Measurements from ENCODE around the gene ZNF732.
"Not testable (repeated sequence)": the region's sequence is repeated elsewhere in the genome, so short reads cannot be mapped to it uniquely, and the experiment has no call there.

The ZNF732 gene

DNA sequence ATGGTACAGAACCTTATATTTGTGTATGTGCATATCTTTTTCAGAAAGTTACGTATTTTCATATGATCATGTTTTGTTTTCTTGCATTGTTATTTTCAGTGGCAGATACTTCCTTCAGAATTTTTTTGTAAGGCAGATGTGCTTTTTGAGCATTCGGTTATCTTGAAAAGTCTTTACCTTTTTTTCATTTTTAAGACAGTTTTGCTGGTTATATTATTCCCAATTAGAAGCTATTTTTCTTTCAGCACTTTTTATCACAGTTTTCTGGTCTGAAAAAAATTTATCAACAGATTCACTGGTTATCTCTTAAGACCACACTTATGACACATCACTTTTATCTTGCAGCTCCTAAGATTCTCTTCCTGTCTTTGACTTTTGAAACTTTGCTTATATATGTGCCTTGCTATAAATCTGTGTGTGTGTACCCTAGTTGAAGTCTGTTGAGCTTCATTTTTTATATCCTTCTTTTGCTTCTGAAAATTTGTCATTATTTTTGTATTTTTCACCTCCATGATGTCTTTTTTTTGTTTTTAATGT lies 53.1 kb downstream of the ZNF732 start:
- no peak overlapping the region for H3K4me3 ChIP-seq (ENCODE audit: low read length)
- H3K79me2 ChIP-seq (ENCODE audit: low read length) = no peaks in the 10 kb centered on the region
- no peak overlapping the region for H3K4me2 ChIP-seq (ENCODE audit: low read length)
- no peak overlapping the region for H3K27ac ChIP-seq (ENCODE audit: low read length)
- H2AFZ ChIP-seq (ENCODE audit: low read depth, low read length) = no peak overlapping the region
- TF ChIP-seq EZH2phosphoT487 (IDR thresholded peaks at IDR 0.05; ENCODE audit: low read depth) = no peak
- TF ChIP-seq, protein P1, sequence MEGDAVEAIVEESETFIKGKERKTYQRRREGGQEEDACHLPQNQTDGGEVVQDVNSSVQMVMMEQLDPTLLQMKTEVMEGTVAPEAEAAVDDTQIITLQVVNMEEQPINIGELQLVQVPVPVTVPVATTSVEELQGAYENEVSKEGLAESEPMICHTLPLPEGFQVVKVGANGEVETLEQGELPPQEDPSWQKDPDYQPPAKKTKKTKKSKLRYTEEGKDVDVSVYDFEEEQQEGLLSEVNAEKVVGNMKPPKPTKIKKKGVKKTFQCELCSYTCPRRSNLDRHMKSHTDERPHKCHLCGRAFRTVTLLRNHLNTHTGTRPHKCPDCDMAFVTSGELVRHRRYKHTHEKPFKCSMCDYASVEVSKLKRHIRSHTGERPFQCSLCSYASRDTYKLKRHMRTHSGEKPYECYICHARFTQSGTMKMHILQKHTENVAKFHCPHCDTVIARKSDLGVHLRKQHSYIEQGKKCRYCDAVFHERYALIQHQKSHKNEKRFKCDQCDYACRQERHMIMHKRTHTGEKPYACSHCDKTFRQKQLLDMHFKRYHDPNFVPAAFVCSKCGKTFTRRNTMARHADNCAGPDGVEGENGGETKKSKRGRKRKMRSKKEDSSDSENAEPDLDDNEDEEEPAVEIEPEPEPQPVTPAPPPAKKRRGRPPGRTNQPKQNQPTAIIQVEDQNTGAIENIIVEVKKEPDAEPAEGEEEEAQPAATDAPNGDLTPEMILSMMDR (IDR thresholded peaks at IDR 0.05; ENCODE audit: low read depth, low read length) = no peak
- H3K9ac ChIP-seq (ENCODE audit: low read length) = no peak overlapping the region
- no peaks in the 10 kb centered on the region for H3K4me1 ChIP-seq (ENCODE audit: low read length)
- peaks cover 50% of the 10 kb centered on the region for H3K9me3 ChIP-seq (ENCODE audit: insufficient read depth, low read length)
- H4K20me1 ChIP-seq (ENCODE audit: insufficient read depth, low read length) = no peaks in the 10 kb centered on the region
- no peaks in the 10 kb centered on the region for H3K36me3 ChIP-seq (replicated peaks; ENCODE audit: low read depth, low read length)
- no peaks in the 10 kb centered on the region for H3K27me3 ChIP-seq (ENCODE audit: low read depth, low read length)

DNA sequence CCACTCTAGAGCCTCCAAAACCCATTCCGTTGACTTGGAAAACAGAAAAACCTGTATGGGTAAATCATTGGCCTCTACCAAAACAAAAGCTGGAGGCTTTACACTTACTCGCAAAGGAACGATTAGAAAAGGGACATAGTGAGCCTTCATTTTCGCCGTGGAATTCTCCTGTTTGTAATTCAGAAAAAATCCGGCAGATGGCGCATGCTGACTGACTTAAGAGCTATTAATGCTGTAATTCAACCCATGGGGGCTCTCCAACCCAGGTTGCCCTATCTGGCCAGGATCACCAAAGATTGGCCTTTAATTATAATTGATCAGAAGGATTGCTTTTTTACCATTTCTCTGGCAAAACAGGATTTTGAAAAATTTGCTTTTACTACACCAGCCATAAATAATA lies 60.8 kb downstream of the ZNF732 start:
- no peak overlapping the region for H3K9ac ChIP-seq (ENCODE audit: low read length)
- H3K4me2 ChIP-seq (ENCODE audit: low read length) = peak overlapping the region; percentile 26; the same call in 1 of the 2 replicates
- no peak overlapping the region for H2AFZ ChIP-seq (ENCODE audit: low read depth, low read length)
- no peak overlapping the region for H3K27ac ChIP-seq (ENCODE audit: low read length)
- H3K79me2 ChIP-seq (ENCODE audit: low read length) = no peaks in the 10 kb centered on the region
- H3K4me3 ChIP-seq (ENCODE audit: low read length) = 0 out of 2 replicates have a peak overlapping the region, but pooled peaks have one; percentile 12
- no peaks in the 10 kb centered on the region for H4K20me1 ChIP-seq (ENCODE audit: insufficient read depth, low read length)
- peaks cover 6% of the 10 kb centered on the region; the same call in 1 of the 2 replicates for H3K4me1 ChIP-seq (ENCODE audit: low read length)
- TF ChIP-seq, protein P1 (IDR thresholded peaks at IDR 0.05; ENCODE audit: low read depth, low read length) = peak; percentile 66
- no peak for TF ChIP-seq EZH2phosphoT487 (IDR thresholded peaks at IDR 0.05; ENCODE audit: low read depth)
- no peaks in the 10 kb centered on the region for H3K36me3 ChIP-seq (replicated peaks; ENCODE audit: low read depth, low read length)
- H3K27me3 ChIP-seq (ENCODE audit: low read depth, low read length) = no peaks in the 10 kb centered on the region
- peaks cover 15% of the 10 kb centered on the region; the same call in 1 of the 2 replicates for H3K9me3 ChIP-seq (ENCODE audit: insufficient read depth, low read length)

DNA sequence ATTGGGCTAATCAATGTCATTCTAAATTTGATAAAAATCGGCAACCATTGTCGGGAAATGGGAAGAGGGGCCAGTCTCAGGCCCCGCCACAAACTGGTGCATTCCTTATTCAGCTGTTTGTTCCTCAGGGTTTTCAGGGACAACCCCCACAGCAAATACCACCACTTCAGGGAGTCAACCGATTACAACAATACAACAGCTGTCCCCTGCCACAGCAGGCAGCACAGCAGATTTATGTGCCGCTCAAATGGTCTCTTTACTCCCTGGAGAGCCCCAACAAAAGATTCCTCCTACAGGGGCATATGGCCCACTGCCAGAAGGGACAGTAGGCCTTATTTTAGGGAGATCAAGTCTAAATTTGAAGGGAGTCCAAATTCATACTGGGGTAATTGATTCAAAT lies 61.8 kb downstream of the ZNF732 start:
- H3K36me3 ChIP-seq (replicated peaks; ENCODE audit: low read depth, low read length) = no peaks in the 10 kb centered on the region
- no peak overlapping the region for H3K4me2 ChIP-seq (ENCODE audit: low read length)
- H3K27me3 ChIP-seq (ENCODE audit: low read depth, low read length) = no peaks in the 10 kb centered on the region
- no peaks in the 10 kb centered on the region for H3K79me2 ChIP-seq (ENCODE audit: low read length)
- no peak overlapping the region for H3K4me3 ChIP-seq (ENCODE audit: low read length)
- peaks cover 6% of the 10 kb centered on the region; the same call in 1 of the 2 replicates for H3K4me1 ChIP-seq (ENCODE audit: low read length)
- H3K9ac ChIP-seq (ENCODE audit: low read length) = no peak overlapping the region
- TF ChIP-seq EZH2phosphoT487 (IDR thresholded peaks at IDR 0.05; ENCODE audit: low read depth) = no peak
- TF ChIP-seq, protein P1 (IDR thresholded peaks at IDR 0.05; ENCODE audit: low read depth, low read length) = no peak
- no peak overlapping the region for H3K27ac ChIP-seq (ENCODE audit: low read length)
- no peaks in the 10 kb centered on the region for H4K20me1 ChIP-seq (ENCODE audit: insufficient read depth, low read length)
- no peak overlapping the region for H2AFZ ChIP-seq (ENCODE audit: low read depth, low read length)
- H3K9me3 ChIP-seq (ENCODE audit: insufficient read depth, low read length) = peaks cover 10% of the 10 kb centered on the region

DNA sequence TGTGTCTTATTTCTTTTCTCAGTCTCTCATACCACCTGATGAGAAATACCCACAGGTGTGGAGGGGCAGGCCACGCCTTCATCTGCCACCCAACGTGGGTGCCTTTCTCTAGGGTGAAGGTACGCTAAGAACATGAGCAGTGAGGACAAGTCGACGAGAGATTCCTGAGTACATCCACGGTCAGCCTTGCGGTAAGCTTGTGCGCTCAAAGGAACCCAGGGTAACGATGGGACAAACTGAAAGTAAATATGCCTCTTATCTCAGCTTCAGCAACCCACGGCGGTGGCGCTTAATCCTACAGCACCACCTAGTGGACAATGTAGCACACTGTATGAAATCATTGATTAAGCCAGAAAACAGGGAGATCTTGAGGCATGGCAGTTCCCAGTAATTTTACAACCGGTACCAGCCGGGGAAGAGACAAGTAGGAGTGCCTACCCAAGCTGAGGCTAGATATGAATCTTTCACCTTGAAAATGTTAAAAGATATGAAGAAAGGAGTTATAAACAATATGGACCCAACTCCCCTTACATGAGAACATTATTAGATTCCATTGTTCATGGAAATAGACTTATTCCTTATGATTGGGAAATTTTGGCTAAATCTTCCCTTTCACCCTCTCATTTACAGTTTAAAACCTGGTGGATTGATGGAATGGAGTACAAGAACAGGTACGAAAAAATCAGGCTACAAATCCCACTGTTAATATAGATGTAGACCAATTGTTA lies 63.0 kb downstream of the ZNF732 start:
- Histone ChIP-seq H3K36me3 (replicated peaks; ENCODE audit: low read depth, low read length) (no peaks in the 10 kb centered on the region), H3K27ac (ENCODE audit: low read length) (peak overlapping the region; percentile 33; the same call in 1 of the 2 replicates), H3K9ac (ENCODE audit: low read length) (peak overlapping the region; percentile 40; the same call in 1 of the 2 replicates), H4K20me1 (ENCODE audit: insufficient read depth, low read length) (no peaks in the 10 kb centered on the region), H3K4me3 (ENCODE audit: low read length) (peak overlapping the region; percentile 67), H3K4me1 (ENCODE audit: low read length) (peaks cover 6% of the 10 kb centered on the region; the same call in 1 of the 2 replicates), H3K27me3 (ENCODE audit: low read depth, low read length) (no peaks in the 10 kb centered on the region), H3K4me2 (ENCODE audit: low read length) (peak overlapping the region; percentile 55), H3K9me3 (ENCODE audit: insufficient read depth, low read length) (peaks cover 10% of the 10 kb centered on the region; the same call in 1 of the 2 replicates), H3K79me2 (ENCODE audit: low read length) (no peaks in the 10 kb centered on the region), H2AFZ (ENCODE audit: low read depth, low read length) (peak overlapping the region; percentile 43)
- TF ChIP-seq, protein P1 (IDR thresholded peaks at IDR 0.05; ENCODE audit: low read depth, low read length) = peak; percentile 82
- no peak for TF ChIP-seq EZH2phosphoT487 (IDR thresholded peaks at IDR 0.05; ENCODE audit: low read depth)

DNA sequence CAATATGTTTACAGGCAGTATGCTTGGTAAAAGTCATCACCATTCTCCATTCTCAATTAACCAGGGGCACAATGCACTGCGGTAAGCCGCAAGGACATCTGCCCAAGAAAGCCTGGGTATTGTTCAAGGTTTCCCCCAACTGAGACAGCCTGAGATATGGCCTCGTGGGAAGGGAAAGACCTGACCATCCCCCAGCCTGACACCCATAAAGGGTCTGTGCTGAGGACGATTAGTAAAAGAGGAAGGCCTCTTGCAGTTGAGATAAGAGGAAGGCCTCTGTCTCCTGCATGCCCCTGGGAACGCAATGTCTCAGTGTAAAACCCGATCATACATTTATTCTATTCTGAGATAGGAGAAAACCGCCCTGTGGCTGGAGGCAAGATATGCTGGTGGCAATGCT lies 63.9 kb downstream of the ZNF732 start:
- not testable (repeated sequence) for H3K36me3 ChIP-seq (replicated peaks; ENCODE audit: low read depth, low read length); H3K4me2 ChIP-seq (ENCODE audit: low read length); H4K20me1 ChIP-seq (ENCODE audit: insufficient read depth, low read length); H3K9ac ChIP-seq (ENCODE audit: low read length); H3K27me3 ChIP-seq (ENCODE audit: low read depth, low read length); H3K4me1 ChIP-seq (ENCODE audit: low read length); H2AFZ ChIP-seq (ENCODE audit: low read depth, low read length); H3K4me3 ChIP-seq (ENCODE audit: low read length); H3K79me2 ChIP-seq (ENCODE audit: low read length)
- Histone ChIP-seq H3K9me3 (ENCODE audit: insufficient read depth, low read length) (peaks cover 13% of the 10 kb centered on the region; the same call in 1 of the 2 replicates), H3K27ac (ENCODE audit: low read length) (0 out of 2 replicates have a peak overlapping the region, but pooled peaks have one; percentile 33)

Data from OCI-LY3 (cell line).